Upper lobe of left lung (tissue), 6 donors: ENCODE data around the gene FAM227B. TPM values are rescaled to one million over a fixed set of nuclear protein-coding genes. Genes with fewer than 3 reads are reported as not detected.
"Not testable (repeated sequence)": the region's sequence is repeated elsewhere in the genome, so short reads cannot be mapped to it uniquely, and the experiment has no call there.

Experiments used
- ATAC-seq, 2 donors: fragments of 200-7000 bp; cut with Tn5 transposase; one replicate each; pipeline ENCODE4 v1.9.1; 2022; ENCODE audit warnings: mild to moderate bottlenecking in 2 of 2, moderate library complexity in 2 of 2; ENCODE audit not compliant: low FRiP score in 2 of 2
- DNase-seq, 2 donors: peaks; one replicate each; pipeline ENCODE4 v3.0.0-alpha.2; 2019 to 2020
- H3K27ac ChIP-seq, 4 donors: fragments of 200-600 bp; sonication (generic); one replicate each; pipeline ENCODE4 v1.5.1; 2016 to 2019
- H3K27me3 ChIP-seq, 4 donors: fragments of 200-600 bp; sonication (generic); one replicate each; pipeline ENCODE4 v1.5.1; 2017 to 2019
- H3K36me3 ChIP-seq, 4 donors: fragments of 200-600 bp; sonication (generic); one replicate each; pipeline ENCODE4 v1.5.1; 2016 to 2019
- H3K4me1 ChIP-seq, 4 donors: fragments of 200-600 bp; sonication (generic); one replicate each; pipeline ENCODE4 v1.5.1; 2018 to 2019
- H3K4me3 ChIP-seq, 4 donors: fragments of 200-600 bp; sonication (generic); one replicate each; pipeline ENCODE4 v1.5.1; 2017 to 2019; ENCODE audit warnings: mild to moderate bottlenecking in 2 of 4, moderate library complexity in 1 of 4
- H3K9me3 ChIP-seq, 4 donors: fragments of 200-600 bp; sonication (generic); one replicate each; pipeline ENCODE4 v1.5.1; 2018 to 2019
- CTCF ChIP-seq, 6 experiments: fragments of 450-650 bp in 4 of 6; fragments of 200-600 bp in 2 of 6; sonication (generic) in 2 of 6; IDR thresholded peaks; one replicate each; pipeline ENCODE4 v1.5.1; 2016 to 2019; ENCODE audit warnings: antibody characterized with exemption in 6 of 6
- EP300 ChIP-seq, 4 donors: sonication (generic); formaldehyde crosslinking; IDR thresholded peaks; one replicate each; pipeline ENCODE4 v1.5.1; 2017; ENCODE audit warnings: antibody characterized with exemption in 4 of 4, control low read depth in 2 of 4
- POLR2A ChIP-seq, 4 donors: fragments of 450-650 bp; IDR thresholded peaks; one replicate each; pipeline ENCODE4 v1.5.1; 2016 to 2017; ENCODE audit warnings: antibody characterized with exemption in 4 of 4, mild to moderate bottlenecking in 2 of 4
- POLR2AphosphoS5 ChIP-seq, 2 donors: sonication (generic); formaldehyde crosslinking; IDR thresholded peaks; one replicate each; pipeline ENCODE4 v1.5.1; 2017; ENCODE audit warnings: antibody characterized with exemption in 2 of 2
- WGBS, 2 donors: methylation state at CpG; one replicate each; pipeline ENCODE4 v1.1.5; 2017 to 2018; 5-methylcytosine and 5-hydroxymethylcytosine counted together
- total RNA-seq, 6 donors: library from RNA; depleted of rRNA in 4 of 6; stranded (reverse); fragments of >200 nt in 4 of 6; gene quantifications; one replicate each; pipeline versions ENCODE4 v1.1.0 to v1.2.1, GENCODE V29; 2016 to 2021
- donor health status: DM: no; HTN: no; CAD: no; lungs with moderate emphysema.
- donor health status: DM: no; HTN: yes; CAD: no; lungs with severe emphysema.

The FAM227B gene
- total RNA-seq, 6 donors from 2014 or later: 2.6 to 25.1 (median 2.9) TPM; not detected in 1

GRCh38 chr15:49538520-49538919, 82.1 kb downstream of the FAM227B start:
- Histone ChIP-seq H3K9me3 (peaks cover 0 to 10% (median 8%) of the 10 kb centered on the region in 4 donors), H3K27me3 (no peaks in the 10 kb centered on the region), H3K4me1 (no peaks in the 10 kb centered on the region), H3K4me3 (no peak overlapping the region), H3K27ac (no peak overlapping the region), H3K36me3 (no peaks in the 10 kb centered on the region)
- ATAC-seq: no peak
- DNase-seq: no peak
- TF ChIP-seq POLR2AphosphoS5 (IDR thresholded peaks at IDR 0.05): no peak
- TF ChIP-seq CTCF (IDR thresholded peaks at IDR 0.05): no peak
- no peak for TF ChIP-seq EP300 (IDR thresholded peaks at IDR 0.05)
- no peak for TF ChIP-seq POLR2A (IDR thresholded peaks at IDR 0.05)

- TF ChIP-seq EP300 (IDR thresholded peaks at IDR 0.05): no peak
- no peak for TF ChIP-seq POLR2A (IDR thresholded peaks at IDR 0.05)
- TF ChIP-seq POLR2AphosphoS5 (IDR thresholded peaks at IDR 0.05): no peak
- TF ChIP-seq CTCF (IDR thresholded peaks at IDR 0.05): no peak
- Histone ChIP-seq H3K27ac (no peak overlapping the region), H3K4me1 (no peaks in the 10 kb centered on the region), H3K36me3 (no peaks in the 10 kb centered on the region), H3K27me3 (no peaks in the 10 kb centered on the region), H3K4me3 (no peak overlapping the region), H3K9me3 (peaks cover 0 to 3% (median 0%) of the 10 kb centered on the region in 4 donors)
- WGBS, 2 donors: 71 to 89% methylated on average over 1 of the region's 1 CpG
- ATAC-seq (no peak), DNase-seq (no peak)
These were observed 90.5 kb downstream of the FAM227B start for GRCh38 chr15:49530092-49530491.

GRCh38 chr15:49528289-49528688, 92.3 kb downstream of the FAM227B start:
- Histone ChIP-seq H3K27ac (no peak overlapping the region), H3K27me3 (no peaks in the 10 kb centered on the region), H3K4me3 (no peak overlapping the region), H3K36me3 (no peaks in the 10 kb centered on the region), H3K9me3 (no peaks in the 10 kb centered on the region), H3K4me1 (no peaks in the 10 kb centered on the region)
- no peak for TF ChIP-seq CTCF (IDR thresholded peaks at IDR 0.05)
- no peak for TF ChIP-seq POLR2A (IDR thresholded peaks at IDR 0.05)
- 82 to 86% methylated on average over 4 of the region's 4 CpGs for WGBS, 2 donors
- ATAC-seq: no peak
- no peak for DNase-seq

- DNase-seq (no peak), ATAC-seq (no peak)
- H3K27ac ChIP-seq: no peak overlapping the region
- TF ChIP-seq CTCF (IDR thresholded peaks at IDR 0.05): no peak
- TF ChIP-seq EP300 (IDR thresholded peaks at IDR 0.05): no peak
- no peak for TF ChIP-seq POLR2AphosphoS5 (IDR thresholded peaks at IDR 0.05)
- TF ChIP-seq POLR2A (IDR thresholded peaks at IDR 0.05): no peak
- H3K36me3 ChIP-seq: no peaks in the 10 kb centered on the region
- H3K4me1 ChIP-seq: no peaks in the 10 kb centered on the region
- 73 to 74% methylated on average over 3 of the region's 3 CpGs for WGBS, 2 donors
- no peaks in the 10 kb centered on the region for H3K27me3 ChIP-seq
- peaks cover 0 to 3% (median 0%) of the 10 kb centered on the region in 4 donors for H3K9me3 ChIP-seq
- no peak overlapping the region for H3K4me3 ChIP-seq
These were observed 98.8 kb downstream of the FAM227B start for GRCh38 chr15:49521802-49522201.

- WGBS, 2 donors: 89 to 93% methylated on average over 4 of the region's 4 CpGs
- H3K27ac ChIP-seq, ATAC-seq, H3K36me3 ChIP-seq, H3K9me3 ChIP-seq, H3K27me3 ChIP-seq, H3K4me1 ChIP-seq, DNase-seq, H3K4me3 ChIP-seq: not testable (repeated sequence)
These were observed 107.9 kb downstream of the FAM227B start for GRCh38 chr15:49512739-49513138.
